ENCODE measurements around the gene DDAH2.
A peak's percentile ranks its signal among the peaks of the same experiment; 100 is the strongest.
"Not testable (repeated sequence)": the region's sequence is repeated elsewhere in the genome, so short reads cannot be mapped to it uniquely, and the experiment has no call there.

The DDAH2 gene

DNA sequence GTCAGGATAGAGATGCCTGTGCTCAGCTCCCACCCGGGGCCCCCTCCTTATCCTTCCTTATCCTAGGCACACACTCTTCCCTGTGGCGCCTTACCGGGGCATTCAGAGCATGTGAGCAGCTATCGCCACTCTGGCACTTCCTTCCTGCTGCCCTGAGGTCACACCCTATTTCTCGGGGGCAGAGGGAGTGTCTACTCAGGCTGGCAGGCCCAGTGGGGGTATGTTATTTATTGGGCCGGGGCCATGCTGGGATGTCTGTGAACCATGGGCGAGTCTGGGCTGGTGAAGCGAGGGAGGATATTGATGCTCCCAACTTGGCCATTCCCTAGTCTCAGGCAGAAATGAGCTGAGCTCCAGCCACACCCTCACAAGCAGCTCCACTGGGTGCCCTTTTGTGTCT, 17.9 kb downstream of the DDAH2 start:
- DNase-seq, result no peak

DNA sequence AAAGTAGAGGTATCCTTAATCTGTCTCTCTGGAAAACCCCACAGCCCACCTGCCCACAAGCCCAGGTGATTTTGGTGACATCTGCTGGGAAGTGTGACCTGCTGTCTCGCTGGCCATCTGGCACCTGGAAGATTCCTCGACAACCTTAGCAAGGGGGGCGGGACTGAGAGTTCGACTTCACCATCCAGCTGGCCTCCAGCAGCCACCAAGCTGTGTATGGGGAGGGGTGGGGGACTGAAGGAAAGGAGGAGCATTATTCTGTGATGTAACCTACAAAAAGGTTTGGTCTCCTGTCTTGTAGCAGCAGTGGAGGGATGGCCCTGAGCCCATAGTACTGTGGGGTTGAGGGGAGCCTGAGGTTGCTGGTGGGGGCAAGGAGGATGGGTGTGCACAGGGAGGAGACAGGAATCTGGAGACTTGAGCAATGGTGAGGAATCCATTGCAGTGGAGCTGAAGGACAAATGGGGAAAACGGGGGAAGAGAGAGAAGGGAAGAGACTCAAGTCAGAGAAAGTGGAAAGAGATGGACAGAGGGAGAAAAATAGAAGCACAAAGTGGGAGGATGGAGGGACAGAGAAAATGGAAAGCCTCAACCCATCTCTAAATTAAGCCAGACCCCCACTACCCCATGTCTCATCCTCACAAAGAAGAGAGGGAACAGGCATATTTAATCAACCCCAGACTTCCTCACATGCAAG, 18.4 kb downstream of the DDAH2 start:
- no peak for DNase-seq

DNA sequence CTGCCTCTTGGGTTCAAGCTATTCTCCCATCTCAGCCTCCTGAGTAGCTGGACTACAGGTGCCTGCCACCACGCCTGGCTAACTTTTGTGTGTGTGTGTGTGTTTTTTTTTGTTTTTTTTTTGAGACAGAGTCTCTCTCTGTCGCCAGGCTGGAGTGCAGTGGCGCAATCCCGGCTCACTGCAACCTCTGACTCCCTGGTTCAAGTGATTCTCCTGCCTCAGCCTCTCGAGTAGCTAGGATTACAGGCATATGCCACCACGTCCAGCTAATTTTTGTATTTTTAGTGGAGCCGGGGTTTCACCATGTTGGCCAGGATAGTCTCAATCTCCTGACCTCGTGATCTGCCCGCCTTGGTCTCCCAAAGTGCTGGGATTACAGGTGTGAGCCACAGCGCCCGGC, 19.9 kb downstream of the DDAH2 start:
- not testable (repeated sequence) for DNase-seq

DNA sequence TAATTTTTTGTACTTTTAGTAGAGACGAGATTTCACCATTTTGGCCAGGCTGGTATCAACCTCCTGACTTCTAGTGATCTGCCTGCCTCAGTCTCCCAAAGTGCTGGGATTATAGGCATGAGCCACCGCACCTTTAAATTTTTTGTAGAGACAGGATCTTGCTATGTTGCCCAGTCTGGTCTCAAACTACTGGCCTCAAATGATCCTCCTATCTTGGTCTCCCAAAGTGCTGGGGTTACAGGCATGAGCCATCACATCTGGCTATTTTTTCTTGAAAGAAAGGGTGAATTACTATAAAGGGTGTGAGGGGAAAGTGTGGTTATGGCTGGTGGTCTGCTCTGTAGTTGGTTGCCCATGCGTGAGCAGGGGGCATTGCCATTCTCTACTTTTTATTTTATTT, 20.9 kb downstream of the DDAH2 start:
- no peak for DNase-seq

DNA sequence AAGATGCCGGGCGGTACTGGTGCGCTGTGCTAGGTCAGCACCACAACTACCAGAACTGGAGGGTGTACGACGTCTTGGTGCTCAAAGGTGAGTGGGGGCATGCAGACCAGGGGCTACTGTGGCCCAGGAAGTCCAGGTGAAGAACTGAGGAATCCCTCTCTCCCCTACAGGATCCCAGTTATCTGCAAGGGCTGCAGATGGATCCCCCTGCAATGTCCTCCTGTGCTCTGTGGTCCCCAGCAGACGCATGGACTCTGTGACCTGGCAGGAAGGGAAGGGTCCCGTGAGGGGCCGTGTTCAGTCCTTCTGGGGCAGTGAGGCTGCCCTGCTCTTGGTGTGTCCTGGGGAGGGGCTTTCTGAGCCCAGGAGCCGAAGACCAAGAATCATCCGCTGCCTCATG, 21.4 kb downstream of the DDAH2 start:
- DNase-seq, result no peak

DNA sequence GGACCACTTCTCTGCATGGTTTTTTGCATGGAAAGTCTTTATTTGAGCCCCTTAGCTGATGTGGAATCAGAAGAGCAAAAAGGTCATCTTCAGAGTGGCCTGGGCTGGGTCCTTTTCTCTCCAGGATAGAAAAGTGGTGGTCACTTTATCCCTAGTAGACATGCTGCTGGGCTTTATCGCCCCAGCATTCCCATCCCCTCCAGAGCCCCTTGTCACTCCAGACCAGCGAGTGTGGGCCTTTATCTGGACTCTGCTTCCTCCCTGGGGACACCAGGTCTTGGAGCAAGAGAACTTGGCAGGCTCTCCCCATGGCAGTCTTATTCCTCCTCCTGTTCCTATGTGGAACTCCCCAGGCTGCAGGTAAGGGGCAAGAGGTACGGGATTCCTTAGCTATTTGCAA, 22.5 kb downstream of the DDAH2 start, which contains the start of gene LY6G6F:
LY6G6F (plus strand) TSS at position 268 of the 400 bp plus-strand sequence; CDS start at position 309, 41 bp downstream.
- no peak for DNase-seq

DNA sequence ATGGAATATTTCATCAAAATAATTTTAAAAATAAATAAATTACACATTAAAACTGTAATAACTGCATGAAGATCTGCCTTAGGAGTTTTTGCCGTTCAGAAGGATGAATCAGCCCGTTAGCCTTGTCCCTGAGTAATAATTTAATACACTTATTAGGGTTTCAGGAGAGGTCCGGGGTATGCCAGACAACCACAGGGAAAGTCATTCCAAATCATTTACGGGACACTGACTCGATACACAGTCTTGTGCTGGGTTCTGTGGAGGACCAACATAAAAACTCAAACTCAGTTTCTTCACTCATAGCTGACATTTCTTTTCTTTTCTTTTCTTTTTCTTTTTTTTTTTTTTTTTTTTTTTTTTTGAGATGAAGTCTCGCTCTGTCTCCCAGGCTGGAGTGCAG, 23.2 kb downstream of the DDAH2 start:
- no peak for DNase-seq

DNA sequence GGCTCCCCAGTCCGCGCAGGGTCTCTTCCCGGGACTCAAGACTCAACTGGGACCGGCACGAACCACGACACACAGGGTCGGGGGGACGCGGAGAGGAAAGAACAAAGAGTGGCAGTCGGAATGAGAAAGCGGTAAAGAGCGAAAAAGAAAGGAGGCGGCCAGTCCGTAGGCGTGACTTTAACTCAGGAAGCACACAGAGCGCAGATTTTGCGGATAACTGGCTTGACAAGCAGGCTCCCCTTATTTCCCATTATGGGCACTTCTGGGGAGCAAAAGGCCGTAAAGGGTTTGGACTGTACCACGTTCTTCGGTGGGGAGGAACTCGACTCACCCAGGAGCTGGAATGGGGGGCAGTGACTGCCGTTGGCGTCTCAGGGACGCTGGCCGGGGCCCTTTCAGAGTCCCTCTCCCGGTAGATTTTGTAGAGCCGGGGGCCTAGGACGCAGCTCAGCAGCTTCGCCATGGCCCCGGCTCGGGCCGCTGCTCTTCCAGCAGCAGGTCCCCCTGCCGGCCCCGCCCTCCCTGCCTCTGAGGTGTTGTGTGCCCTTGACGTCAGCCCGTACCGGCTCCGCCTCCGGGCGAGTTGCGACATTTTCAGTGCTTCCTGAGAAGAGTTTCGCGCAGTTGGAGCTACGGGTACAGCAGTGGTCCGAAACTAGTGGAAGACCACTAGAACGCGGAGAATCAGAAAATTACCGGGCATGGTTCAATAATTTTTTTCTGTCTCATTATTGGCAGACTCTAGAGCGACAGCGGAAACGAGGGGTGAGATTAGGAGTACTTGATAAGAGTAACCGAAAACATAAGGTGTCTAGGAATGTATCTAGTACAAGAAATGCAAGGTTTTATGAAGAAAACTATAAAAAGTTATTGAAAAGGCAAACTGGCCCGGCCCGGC, 26.0 kb downstream of the DDAH2 start, which contains the start of gene ABHD16A:
ABHD16A (minus strand) TSS at position 506 of the 898 bp plus-strand sequence; CDS start at position 463, 43 bp downstream.
- DNase-seq, result peak; percentile 97 to 98

DNA sequence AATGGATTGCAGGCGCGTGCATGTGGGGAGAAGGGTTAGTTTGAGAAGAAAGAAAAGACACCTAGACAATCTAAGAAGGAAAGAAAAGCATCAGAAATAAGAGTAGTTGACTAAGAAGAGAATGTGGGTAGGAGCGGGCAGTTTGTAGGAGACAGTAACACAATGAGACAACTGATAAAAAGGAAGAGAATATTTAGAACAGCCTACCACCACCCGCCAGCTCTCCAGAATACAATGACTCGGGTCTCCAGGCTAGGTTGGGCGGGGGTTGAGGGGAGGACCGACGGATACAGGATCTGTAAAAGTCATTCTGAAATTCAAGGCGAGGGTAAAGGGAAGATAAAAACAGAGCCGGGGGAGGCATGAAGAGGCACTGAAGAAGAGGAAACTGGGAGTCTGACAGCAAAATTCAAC, 26.7 kb downstream of the DDAH2 start:
- DNase-seq, result no peak

DNA sequence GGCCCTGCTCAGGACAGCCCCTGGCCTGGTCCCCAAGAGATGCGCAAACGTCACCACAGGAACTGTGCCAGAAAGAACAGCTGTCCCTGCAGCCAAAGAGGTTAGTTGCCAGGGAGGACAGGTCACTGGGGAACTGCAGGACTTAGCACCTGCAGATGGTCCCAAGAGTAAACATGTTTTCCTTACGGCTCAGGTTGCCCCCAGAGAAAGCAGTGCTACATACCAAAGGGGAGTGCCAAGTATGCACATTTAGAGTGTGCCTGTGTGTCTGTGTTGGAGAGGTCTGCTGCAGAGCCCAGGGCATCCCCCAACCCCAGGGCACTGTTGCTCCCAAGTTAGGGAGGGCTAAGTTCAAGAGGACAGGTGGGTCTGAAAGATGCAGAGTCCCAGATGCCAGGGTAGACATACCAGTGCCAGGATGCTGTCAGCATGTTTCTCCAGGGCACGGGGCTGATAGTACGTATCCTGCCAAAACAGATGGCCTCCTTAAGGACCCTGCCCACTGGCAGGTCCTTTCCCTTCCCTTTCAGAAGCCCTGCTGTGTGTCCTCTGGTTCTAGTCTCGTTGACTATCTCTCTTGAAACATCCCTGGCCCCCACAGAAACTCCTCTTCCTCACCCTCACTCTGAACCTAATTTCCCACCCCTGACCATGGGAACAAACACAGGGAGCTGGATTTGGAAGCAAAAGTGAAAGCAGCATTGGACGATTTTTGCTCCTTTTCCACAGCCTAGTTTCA, 27.3 kb downstream of the DDAH2 start:
- DNase-seq, result peak; percentile 71

DNA sequence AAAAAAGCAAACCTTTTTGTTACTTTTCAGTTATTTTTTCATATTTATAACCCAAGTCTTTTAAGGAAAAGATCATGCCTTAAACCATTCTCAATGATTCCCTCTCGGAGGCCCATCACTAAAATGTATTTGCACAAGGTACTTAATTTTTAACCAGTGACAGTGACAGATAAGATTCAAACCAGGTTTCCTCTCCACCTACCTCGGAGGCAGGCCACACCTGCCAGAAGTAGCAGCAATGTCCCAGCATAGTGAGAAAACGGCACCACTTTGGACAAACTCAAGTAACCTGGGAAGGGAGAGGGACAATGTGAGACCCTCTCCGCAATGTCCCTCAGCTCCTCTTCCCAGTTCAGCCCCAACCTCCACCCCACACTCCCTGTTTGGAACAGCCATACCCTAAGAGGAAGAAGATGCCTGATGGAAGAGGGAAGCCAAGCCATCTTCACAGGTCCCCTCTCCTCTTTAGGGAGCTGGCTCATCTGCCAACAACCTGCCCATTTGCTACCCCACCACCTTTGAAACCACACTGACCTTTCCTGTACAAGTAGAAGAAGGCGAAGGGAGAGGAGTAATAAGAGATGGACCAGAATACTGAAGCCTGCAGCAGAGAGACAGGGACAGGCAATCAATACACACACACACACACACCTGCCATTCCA, 28.2 kb downstream of the DDAH2 start:
- DNase-seq, result no peak

DNA sequence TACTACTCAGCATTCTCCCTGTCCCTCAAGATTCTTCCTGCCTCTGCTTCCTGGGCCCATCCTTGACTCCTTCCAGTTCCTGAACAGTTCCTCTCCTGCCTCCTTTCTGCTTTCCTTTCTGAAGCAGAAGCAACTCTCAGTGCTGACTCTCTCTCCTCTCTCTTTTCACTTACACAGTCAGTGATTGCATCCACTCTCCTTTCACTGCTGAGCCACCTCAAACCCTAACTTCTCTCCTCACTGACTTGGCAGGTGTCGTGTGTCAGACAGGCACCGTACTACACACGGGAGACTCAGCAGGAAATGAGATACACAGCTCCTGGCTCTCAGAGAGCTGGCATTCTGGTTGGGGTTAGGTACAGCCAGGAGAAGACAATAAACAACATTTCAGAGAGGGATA, 31.5 kb downstream of the DDAH2 start:
- DNase-seq, result no peak

DNA sequence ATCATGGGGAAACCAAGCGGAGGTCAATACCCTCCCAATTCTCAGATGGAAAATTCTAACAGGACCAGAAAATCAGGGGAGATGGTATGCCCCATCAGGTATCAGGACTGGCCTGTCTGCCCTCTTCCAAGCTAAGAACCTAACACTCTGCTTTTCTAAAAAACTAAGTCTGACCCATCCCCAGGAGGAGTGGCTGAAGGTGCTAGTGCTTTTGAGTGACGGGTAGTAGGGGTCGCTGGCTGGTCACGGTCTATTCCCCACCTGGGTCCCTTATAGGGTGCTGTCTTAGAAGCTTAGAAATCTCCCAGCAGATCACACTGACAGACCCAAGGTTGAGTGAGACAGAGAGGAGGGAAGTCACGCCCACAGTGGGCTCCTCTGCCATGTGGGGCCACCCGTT, 35.6 kb downstream of the DDAH2 start:
- no peak for DNase-seq

DNA sequence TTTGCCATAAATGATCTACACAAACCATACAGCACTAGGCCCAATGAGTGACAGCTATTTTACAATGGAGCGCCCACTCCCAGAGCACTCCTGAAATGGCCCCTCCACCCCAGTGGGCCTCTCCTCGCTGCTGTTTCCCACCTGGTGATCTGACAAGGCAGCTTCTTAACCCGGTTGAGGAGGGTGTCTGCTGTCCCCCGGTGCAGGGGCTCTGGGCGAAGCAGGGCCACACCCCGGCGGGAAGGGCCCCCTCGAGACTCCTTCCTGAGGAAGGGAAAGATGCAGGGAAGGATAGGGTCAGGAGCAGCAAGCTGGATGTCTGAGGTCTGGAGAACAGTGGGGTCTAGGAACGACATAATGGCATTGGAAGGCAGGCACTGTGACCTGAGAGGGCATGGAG, 36.2 kb downstream of the DDAH2 start:
- DNase-seq, result no peak

DNA sequence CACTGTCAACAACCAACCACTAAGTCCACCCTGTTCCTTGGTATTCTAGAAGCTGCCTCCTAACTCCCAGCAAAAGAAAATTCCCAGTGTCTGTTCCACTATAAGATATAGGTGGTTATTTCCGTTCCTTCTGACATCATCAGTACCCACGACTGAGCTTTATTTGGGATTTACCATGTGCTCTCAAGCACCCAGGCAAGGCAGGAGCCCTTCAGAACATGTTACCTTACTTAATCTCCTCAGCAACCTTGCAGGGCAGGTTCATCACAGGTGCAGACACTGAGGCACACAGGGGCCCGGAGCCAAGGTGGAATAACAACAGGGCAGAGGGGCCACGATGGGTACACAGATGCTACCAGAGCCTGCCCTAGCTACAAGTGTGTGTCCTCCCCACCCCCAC, 36.7 kb downstream of the DDAH2 start:
- DNase-seq, result no peak

DNA sequence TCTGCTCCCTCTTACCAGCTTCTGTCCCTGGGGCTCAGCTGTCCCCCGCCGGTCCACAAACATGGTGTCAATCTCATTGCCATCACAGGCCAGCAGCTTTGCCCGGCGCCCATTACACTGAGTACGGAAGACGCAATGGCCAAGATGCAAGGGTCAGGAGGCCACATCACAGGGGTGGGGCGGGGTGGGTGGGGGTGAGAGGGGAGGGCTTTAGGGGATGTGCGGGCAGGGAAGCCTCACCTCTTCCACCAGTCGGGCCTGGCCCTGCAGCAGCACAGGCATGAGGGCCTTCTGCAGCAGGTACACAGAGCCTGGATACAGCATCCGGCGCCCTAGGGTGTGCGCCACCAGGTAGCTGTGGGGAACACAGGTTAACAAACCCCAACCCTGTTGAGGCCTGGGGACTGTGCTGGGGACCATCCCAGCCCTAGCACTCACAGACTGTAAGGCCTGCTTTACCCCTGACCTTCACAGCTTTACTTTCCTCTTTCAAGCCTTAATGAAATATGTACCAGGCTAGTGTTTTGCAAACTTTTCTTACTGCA, 37.5 kb downstream of the DDAH2 start:
- no peak for DNase-seq

DNA sequence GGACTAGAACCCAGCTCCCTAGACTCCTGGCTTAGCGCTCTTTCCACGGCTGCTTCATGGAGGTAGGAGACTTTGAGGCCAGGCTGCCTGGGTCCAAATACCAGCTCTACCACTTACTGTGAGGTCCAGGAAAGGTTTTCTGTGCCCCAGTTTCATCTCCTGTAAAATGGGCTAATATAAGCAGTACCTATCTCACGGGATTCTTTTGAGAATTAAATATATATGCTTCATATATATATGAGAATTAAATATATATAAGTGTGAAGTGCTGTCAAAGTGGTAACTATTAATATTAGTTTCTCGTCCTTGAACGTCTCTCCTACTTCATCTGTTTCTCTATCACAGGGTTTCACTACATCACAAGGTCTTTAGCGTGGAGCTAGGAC, 38.0 kb downstream of the DDAH2 start:
- DNase-seq, result no peak

DNA sequence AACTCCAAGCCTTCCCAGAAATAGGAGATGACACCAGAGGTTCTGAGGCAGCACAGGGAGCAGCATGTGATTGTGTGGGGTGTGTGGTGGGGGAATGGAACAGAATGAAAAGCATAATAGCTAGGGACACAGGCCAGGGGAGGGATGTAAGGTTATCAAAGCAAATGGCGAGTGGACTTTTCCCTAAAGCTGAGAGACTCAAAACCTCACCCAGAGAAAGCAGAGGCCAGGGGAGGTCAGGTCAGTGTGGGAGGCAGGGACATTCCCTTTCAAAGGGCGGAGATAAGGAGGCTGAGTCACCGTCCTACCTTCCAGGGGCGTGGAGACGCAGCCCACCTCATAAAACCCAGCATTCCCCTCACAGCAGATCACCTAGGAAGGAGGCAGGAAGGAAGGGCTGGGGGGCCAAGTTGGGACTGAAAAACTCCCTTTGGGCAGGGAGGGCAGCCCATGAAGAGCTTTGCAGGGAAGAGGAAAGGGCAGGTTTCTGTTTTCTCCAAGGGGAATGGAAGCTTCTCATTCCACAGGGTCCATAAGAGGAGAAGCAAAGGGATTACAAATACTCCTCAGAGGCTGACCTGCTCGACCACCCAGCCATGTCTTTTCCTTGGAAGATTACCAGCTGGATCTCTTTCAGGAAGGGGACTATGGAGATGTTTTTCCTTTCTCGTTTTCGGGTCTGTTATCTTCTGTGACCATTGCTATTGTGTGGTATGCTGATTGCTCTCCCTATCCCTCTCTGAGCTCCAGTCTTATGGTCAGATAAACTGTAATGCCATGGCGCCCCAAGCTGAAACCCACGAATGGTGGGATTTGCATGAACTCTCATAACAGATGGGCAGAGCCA, 38.6 kb downstream of the DDAH2 start:
- DNase-seq, result no peak

DNA sequence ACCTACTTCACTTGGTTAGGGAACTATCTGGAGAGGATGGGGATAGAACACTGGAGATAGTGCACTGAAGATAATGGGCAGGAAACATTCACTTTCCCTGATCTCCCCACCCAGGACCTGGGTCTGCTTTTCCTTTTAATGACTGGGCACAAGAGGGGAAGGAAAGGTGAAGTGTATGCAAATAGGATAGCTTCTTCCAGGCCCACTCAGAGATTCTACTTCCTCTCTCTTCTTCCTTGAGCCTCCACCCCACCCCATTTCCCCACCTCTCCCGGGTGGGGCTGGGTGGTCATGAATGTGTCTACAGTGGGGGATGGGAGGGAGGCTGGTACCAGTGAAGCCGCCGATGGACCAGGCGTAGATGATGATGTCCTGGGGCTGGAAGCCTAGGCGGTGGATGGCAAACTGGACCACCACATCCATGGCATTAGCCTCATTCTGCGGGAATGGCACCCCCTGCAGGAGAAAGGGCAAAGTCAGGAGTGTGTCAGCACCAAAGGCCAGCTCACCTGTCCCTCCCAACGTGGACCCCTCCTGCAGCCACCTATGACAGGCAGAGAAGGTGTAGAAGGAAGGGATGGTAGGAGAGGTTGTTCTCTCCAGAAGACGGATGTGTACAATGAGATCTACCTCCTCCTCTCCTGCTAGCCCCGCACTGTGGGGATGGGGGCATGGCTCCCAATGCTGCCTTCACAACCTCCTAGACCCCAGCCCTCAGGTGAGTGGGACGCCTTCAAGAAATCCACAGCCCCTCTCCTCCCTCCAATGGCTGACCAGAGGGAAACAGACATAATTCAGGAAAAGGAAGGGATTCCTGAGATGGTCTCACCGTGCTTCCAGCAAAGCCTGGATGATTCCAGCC, 39.6 kb downstream of the DDAH2 start:
- DNase-seq, result no peak

DNA sequence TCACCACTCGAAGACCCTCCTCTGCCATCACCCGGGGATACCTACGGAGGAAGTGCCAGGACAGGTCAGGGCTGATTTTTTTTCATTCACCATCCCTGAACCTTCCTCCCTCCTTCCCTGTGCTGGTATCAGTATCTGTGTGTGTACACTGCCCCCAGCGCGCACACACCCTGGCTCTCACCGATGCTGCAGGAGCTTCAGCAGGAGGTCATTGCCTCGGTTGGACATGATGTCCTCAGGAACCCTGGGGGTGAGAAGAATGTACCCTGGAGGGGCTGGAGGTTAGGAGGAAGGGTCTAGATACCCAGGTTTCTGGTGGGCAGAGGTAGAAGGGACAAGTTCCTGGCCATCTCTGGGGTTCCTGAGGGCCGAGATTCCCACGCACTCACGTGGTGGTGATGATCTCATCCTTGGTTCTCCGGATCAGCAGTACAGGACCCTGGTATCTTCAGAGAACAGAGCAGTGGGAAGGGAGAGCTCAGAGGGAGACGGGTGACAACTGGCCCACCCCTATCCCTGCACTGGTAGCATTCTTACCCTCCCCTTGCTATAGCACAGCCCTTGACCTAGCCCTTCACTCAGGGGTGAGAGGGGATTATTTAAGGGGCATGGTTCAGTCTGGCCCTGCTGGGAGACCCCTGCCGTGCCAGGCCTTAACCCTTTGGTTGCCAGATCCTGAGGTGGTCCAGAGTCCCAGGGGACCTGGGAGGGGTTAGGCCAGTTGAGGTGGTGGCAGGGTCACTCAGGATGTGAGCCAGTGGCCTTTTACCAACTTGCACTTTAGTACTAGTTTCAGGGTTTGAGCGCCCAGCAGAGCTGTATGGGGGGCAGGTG, 41.0 kb downstream of the DDAH2 start:
- no peak for DNase-seq

Data from SHP77 (cell line).